A549 (cell line): ENCODE data around the gene RGS6.

Experiments used
- CEBPB ChIP-seq, 2 experiments: fragments of >200 bp in 1 of 2; sonication (Bioruptor Twin) in 1 of 2; formaldehyde crosslinking in 1 of 2; IDR thresholded peaks; 2 replicates each; pipeline ENCODE4 v1.6.1; 2012 to 2016
- CHD2 ChIP-seq: fragments of 150-350 bp; IDR thresholded peaks from 2 replicates; pipeline ENCODE4 v1.6.1; 2014; ENCODE audit warnings: low read length; ENCODE audit not compliant: partially characterized antibody
- EHF ChIP-seq: fragments of 250-450 bp; sonication (Bioruptor Pico); IDR thresholded peaks from 2 replicates; pipeline ENCODE4 v1.5.0; 2020; ENCODE audit warnings: mild to moderate bottlenecking
- JUN ChIP-seq, 2 experiments: fragments of >200 bp; sonication (Bioruptor Twin); formaldehyde crosslinking; IDR thresholded peaks; 2 replicates in 1 of 2; 3 replicates in 1 of 2; pipeline ENCODE4 v1.6.1; 2016 to 2017
- POLR2A ChIP-seq: IDR thresholded peaks from 2 replicates; pipeline ENCODE4 v1.6.1; 2012; ENCODE audit warnings: mild to moderate bottlenecking, low read length
- RAD21 ChIP-seq, 2 experiments: fragments of >200 bp in 1 of 2; sonication (Bioruptor Twin) in 1 of 2; formaldehyde crosslinking in 1 of 2; IDR thresholded peaks in 1 of 2; conservative IDR thresholded peaks in 1 of 2; 2 replicates in 1 of 2; 3 replicates in 1 of 2; pipeline ENCODE4 v1.6.1; 2012 to 2018; ENCODE audit warnings: inconsistent platforms in 1 of 2
- RARB ChIP-seq: fragments of 250-450 bp; sonication (Bioruptor Pico); IDR thresholded peaks from 2 replicates; pipeline ENCODE4 v1.8.0; 2021; ENCODE audit warnings: mild to moderate bottlenecking, moderate library complexity
- SMC3 ChIP-seq: fragments of >200 bp; sonication (Bioruptor Twin); formaldehyde crosslinking; IDR thresholded peaks from 3 replicates; pipeline ENCODE4 v1.6.1; 2018; ENCODE audit warnings: inconsistent platforms
- ZFP36 ChIP-seq: fragments of 450-650 bp; IDR thresholded peaks from 2 replicates; pipeline ENCODE4 v1.6.1; 2014; ENCODE audit warnings: borderline replicate concordance; ENCODE audit not compliant: partially characterized antibody
- ZSCAN20 ChIP-seq: fragments of 250-450 bp; sonication (Bioruptor Pico); IDR thresholded peaks from 2 replicates; pipeline ENCODE4 v1.8.0; 2022; ENCODE audit warnings: mild to moderate bottlenecking, moderate library complexity
- TF ChIP-seq, protein P1 (sequence below): fragments of >200 bp; sonication (Bioruptor Twin); formaldehyde crosslinking; IDR thresholded peaks from 3 replicates; pipeline ENCODE4 v1.5.1; 2016
- TF ChIP-seq, protein P2 (sequence below): fragments of >200 bp; sonication (Bioruptor Twin); formaldehyde crosslinking; IDR thresholded peaks from 3 replicates; pipeline ENCODE4 v1.6.1; 2016
- TF ChIP-seq, protein P3 (sequence below): IDR thresholded peaks from 2 replicates; pipeline ENCODE4 v1.6.1; 2012

DNA sequence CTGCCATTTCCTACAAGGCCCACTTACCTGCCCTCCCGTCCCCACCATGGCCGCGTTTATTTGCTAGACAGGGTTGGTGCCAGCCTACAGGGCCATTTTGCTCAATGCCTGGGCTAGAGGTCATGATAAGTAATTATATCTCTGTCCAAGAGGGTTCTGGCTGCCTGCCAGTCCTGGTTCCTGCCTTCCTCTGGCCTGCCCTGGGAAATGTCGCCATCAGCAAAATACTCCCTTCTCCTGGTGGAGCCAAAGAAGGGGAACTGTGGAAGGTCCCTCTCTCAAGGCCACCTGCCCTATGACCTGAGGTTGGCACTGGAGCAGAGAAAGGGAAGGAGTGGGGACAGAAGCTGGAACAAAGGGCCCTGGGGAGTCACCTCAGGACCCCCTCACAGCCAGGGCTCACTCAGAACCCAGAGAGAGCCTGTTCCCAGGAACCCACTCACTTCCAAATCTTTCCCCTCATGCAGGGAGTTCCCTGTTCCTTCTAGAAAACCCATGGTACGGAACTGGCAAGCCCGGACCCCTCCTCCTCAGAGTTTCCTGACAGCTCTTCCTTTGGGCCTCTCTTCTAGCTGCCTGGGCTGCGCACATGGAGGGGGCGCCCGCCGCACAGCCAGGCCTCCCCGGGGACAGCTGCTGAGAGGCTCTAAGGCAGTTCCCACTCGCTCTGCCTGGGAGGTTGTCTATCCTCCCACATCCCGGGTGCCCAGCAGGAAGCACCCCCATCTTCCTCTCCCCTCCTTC is 681.2 kb downstream of the RGS6 start:
- TF ChIP-seq ZFP36 (no peak), RAD21 (conservative IDR thresholded peaks at IDR 0.05 in 1 of 2, IDR thresholded peaks at IDR 0.05 in 1 of 2) (no peak), POLR2A (no peak), CEBPB (IDR thresholded peaks at IDR 0.05) (no peak), JUN (IDR thresholded peaks at IDR 0.05) (no peak), EHF (CRISPR knock-in tag) (no peak), SMC3 (no peak), CHD2 (no peak), RARB (no peak), ZSCAN20 (CRISPR knock-in tag) (no peak)
- TF ChIP-seq, protein P1, sequence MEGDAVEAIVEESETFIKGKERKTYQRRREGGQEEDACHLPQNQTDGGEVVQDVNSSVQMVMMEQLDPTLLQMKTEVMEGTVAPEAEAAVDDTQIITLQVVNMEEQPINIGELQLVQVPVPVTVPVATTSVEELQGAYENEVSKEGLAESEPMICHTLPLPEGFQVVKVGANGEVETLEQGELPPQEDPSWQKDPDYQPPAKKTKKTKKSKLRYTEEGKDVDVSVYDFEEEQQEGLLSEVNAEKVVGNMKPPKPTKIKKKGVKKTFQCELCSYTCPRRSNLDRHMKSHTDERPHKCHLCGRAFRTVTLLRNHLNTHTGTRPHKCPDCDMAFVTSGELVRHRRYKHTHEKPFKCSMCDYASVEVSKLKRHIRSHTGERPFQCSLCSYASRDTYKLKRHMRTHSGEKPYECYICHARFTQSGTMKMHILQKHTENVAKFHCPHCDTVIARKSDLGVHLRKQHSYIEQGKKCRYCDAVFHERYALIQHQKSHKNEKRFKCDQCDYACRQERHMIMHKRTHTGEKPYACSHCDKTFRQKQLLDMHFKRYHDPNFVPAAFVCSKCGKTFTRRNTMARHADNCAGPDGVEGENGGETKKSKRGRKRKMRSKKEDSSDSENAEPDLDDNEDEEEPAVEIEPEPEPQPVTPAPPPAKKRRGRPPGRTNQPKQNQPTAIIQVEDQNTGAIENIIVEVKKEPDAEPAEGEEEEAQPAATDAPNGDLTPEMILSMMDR: no peak
- TF ChIP-seq, protein P2, sequence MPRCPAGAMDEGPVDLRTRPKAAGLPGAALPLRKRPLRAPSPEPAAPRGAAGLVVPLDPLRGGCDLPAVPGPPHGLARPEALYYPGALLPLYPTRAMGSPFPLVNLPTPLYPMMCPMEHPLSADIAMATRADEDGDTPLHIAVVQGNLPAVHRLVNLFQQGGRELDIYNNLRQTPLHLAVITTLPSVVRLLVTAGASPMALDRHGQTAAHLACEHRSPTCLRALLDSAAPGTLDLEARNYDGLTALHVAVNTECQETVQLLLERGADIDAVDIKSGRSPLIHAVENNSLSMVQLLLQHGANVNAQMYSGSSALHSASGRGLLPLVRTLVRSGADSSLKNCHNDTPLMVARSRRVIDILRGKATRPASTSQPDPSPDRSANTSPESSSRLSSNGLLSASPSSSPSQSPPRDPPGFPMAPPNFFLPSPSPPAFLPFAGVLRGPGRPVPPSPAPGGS: no peak
- TF ChIP-seq, protein P3, sequence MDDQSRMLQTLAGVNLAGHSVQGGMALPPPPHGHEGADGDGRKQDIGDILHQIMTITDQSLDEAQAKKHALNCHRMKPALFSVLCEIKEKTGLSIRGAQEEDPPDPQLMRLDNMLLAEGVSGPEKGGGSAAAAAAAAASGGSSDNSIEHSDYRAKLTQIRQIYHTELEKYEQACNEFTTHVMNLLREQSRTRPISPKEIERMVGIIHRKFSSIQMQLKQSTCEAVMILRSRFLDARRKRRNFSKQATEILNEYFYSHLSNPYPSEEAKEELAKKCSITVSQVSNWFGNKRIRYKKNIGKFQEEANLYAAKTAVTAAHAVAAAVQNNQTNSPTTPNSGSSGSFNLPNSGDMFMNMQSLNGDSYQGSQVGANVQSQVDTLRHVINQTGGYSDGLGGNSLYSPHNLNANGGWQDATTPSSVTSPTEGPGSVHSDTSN: no peak
